ENCODE results near the gene DIPK1A.
"Not testable (repeated sequence)": the region's sequence is repeated elsewhere in the genome, so short reads cannot be mapped to it uniquely, and the experiment has no call there.

Gene DIPK1A

GRCh38 chr1:92972409-92973129 is 11.3 kb upstream of the DIPK1A start:
- no peak overlapping the region for H2BK12ac ChIP-seq (ENCODE audit: low read length)
- H3K79me1 ChIP-seq (ENCODE audit: low read length), result no peaks in the 10 kb centered on the region
- no peak overlapping the region for H3K9ac ChIP-seq (ENCODE audit: low read length)
- no peaks in the 10 kb centered on the region for H3K36me3 ChIP-seq (ENCODE audit: control insufficient read depth in 1 of 2, insufficient read depth in 2 of 2, low read length in 2 of 2)
- H3K4me2 ChIP-seq (ENCODE audit: low read length), result no peak overlapping the region
- H4K91ac ChIP-seq (ENCODE audit: low read depth, low read length), result no peak overlapping the region
- no peak overlapping the region for H3K4ac ChIP-seq (ENCODE audit: low read depth, low read length)
- no peak overlapping the region for H2BK120ac ChIP-seq (ENCODE audit: insufficient read depth, low read length, poor library complexity)
- H3K9me3 ChIP-seq (ENCODE audit: insufficient read depth, low read depth, low read length), result no peaks in the 10 kb centered on the region
- H2AK5ac ChIP-seq (ENCODE audit: low read length), result no peak overlapping the region
- no CpG with 5 or more reads among the region's 1 CpG for WGBS (ENCODE audit: extremely low coverage, insufficient coverage, insufficient read length)
- H4K8ac ChIP-seq (ENCODE audit: low read depth, low read length), result no peak overlapping the region
- H3K18ac ChIP-seq (ENCODE audit: low read length), result no peak overlapping the region
- no peak overlapping the region for H2AFZ ChIP-seq (ENCODE audit: insufficient read depth, low read length, poor library complexity)
- no peak for DNase-seq
- no peak overlapping the region for H3K23ac ChIP-seq (ENCODE audit: low read length)
- H2BK5ac ChIP-seq (ENCODE audit: low read depth, low read length, poor library complexity), result no peak overlapping the region
- H3K4me1 ChIP-seq (ENCODE audit: control insufficient read depth in 1 of 2, insufficient read depth in 2 of 2, low read length in 2 of 2), result no peaks in the 10 kb centered on the region
- no peak overlapping the region for H3K14ac ChIP-seq (ENCODE audit: low read length)
- no peak overlapping the region for H3K4me3 ChIP-seq (ENCODE audit: low read depth, low read length)
- H4K12ac ChIP-seq (ENCODE audit: low read depth, low read length), result no peak overlapping the region
- no peak overlapping the region for H3K27ac ChIP-seq (ENCODE audit: low read depth, low read length)
- no peaks in the 10 kb centered on the region for H3K27me3 ChIP-seq (ENCODE audit: insufficient read depth, low read length)
- no peaks in the 10 kb centered on the region for H3K79me2 ChIP-seq (ENCODE audit: control insufficient read depth, insufficient read depth, low read length, poor library complexity)

- H3K23ac ChIP-seq (ENCODE audit: low read length); H3K4me3 ChIP-seq (ENCODE audit: low read depth, low read length); H4K8ac ChIP-seq (ENCODE audit: low read depth, low read length); H2BK120ac ChIP-seq (ENCODE audit: insufficient read depth, low read length, poor library complexity); DNase-seq; H3K27ac ChIP-seq (ENCODE audit: low read depth, low read length); H2BK12ac ChIP-seq (ENCODE audit: low read length); H3K14ac ChIP-seq (ENCODE audit: low read length); H3K27me3 ChIP-seq (ENCODE audit: insufficient read depth, low read length); H3K36me3 ChIP-seq (ENCODE audit: control insufficient read depth in 1 of 2, insufficient read depth in 2 of 2, low read length in 2 of 2); H3K9me3 ChIP-seq (ENCODE audit: insufficient read depth, low read depth, low read length); H3K4me2 ChIP-seq (ENCODE audit: low read length); H2AFZ ChIP-seq (ENCODE audit: insufficient read depth, low read length, poor library complexity); H4K91ac ChIP-seq (ENCODE audit: low read depth, low read length); H3K9ac ChIP-seq (ENCODE audit: low read length); H2BK5ac ChIP-seq (ENCODE audit: low read depth, low read length, poor library complexity); H3K4me1 ChIP-seq (ENCODE audit: control insufficient read depth in 1 of 2, insufficient read depth in 2 of 2, low read length in 2 of 2); H3K18ac ChIP-seq (ENCODE audit: low read length); H3K79me1 ChIP-seq (ENCODE audit: low read length); H3K4ac ChIP-seq (ENCODE audit: low read depth, low read length); H3K79me2 ChIP-seq (ENCODE audit: control insufficient read depth, insufficient read depth, low read length, poor library complexity); H4K12ac ChIP-seq (ENCODE audit: low read depth, low read length); H2AK5ac ChIP-seq (ENCODE audit: low read length): not testable (repeated sequence)
- no CpG with 5 or more reads among the region's 6 CpGs for WGBS (ENCODE audit: extremely low coverage, insufficient coverage, insufficient read length)
Observed at GRCh38 chr1:92971932-92972331, 10.7 kb upstream of the DIPK1A start.

- H3K27me3 ChIP-seq (ENCODE audit: insufficient read depth, low read length), result no peaks in the 10 kb centered on the region
- no peak overlapping the region for H2BK12ac ChIP-seq (ENCODE audit: low read length)
- DNase-seq, result no peak
- H4K12ac ChIP-seq (ENCODE audit: low read depth, low read length), result no peak overlapping the region
- H3K23ac ChIP-seq (ENCODE audit: low read length), result no peak overlapping the region
- no CpG with 5 or more reads among the region's 7 CpGs for WGBS (ENCODE audit: extremely low coverage, insufficient coverage, insufficient read length)
- no peak overlapping the region for H2BK5ac ChIP-seq (ENCODE audit: low read depth, low read length, poor library complexity)
- no peak overlapping the region for H3K18ac ChIP-seq (ENCODE audit: low read length)
- no peaks in the 10 kb centered on the region for H3K36me3 ChIP-seq (ENCODE audit: control insufficient read depth in 1 of 2, insufficient read depth in 2 of 2, low read length in 2 of 2)
- no peak overlapping the region for H3K4ac ChIP-seq (ENCODE audit: low read depth, low read length)
- no peak overlapping the region for H4K91ac ChIP-seq (ENCODE audit: low read depth, low read length)
- H3K4me1 ChIP-seq (ENCODE audit: control insufficient read depth in 1 of 2, insufficient read depth in 2 of 2, low read length in 2 of 2), result no peaks in the 10 kb centered on the region
- no peak overlapping the region for H3K4me3 ChIP-seq (ENCODE audit: low read depth, low read length)
- H2AK5ac ChIP-seq (ENCODE audit: low read length), result no peak overlapping the region
- H2BK120ac ChIP-seq (ENCODE audit: insufficient read depth, low read length, poor library complexity), result no peak overlapping the region
- H4K8ac ChIP-seq (ENCODE audit: low read depth, low read length), result no peak overlapping the region
- H2AFZ ChIP-seq (ENCODE audit: insufficient read depth, low read length, poor library complexity), result no peak overlapping the region
- H3K4me2 ChIP-seq (ENCODE audit: low read length), result no peak overlapping the region
- no peaks in the 10 kb centered on the region for H3K79me1 ChIP-seq (ENCODE audit: low read length)
- no peak overlapping the region for H3K9ac ChIP-seq (ENCODE audit: low read length)
- no peak overlapping the region for H3K27ac ChIP-seq (ENCODE audit: low read depth, low read length)
- H3K14ac ChIP-seq (ENCODE audit: low read length), result no peak overlapping the region
- no peaks in the 10 kb centered on the region for H3K9me3 ChIP-seq (ENCODE audit: insufficient read depth, low read depth, low read length)
- H3K79me2 ChIP-seq (ENCODE audit: control insufficient read depth, insufficient read depth, low read length, poor library complexity), result no peaks in the 10 kb centered on the region
Observed at GRCh38 chr1:92970990-92971689, 9.9 kb upstream of the DIPK1A start.

- no peak overlapping the region for H3K4ac ChIP-seq (ENCODE audit: low read depth, low read length)
- H2AK5ac ChIP-seq (ENCODE audit: low read length), result no peak overlapping the region
- no peak overlapping the region for H2BK5ac ChIP-seq (ENCODE audit: low read depth, low read length, poor library complexity)
- H3K79me1 ChIP-seq (ENCODE audit: low read length), result no peaks in the 10 kb centered on the region
- no peak overlapping the region for H4K12ac ChIP-seq (ENCODE audit: low read depth, low read length)
- H3K9me3 ChIP-seq (ENCODE audit: insufficient read depth, low read depth, low read length), result no peaks in the 10 kb centered on the region
- H3K18ac ChIP-seq (ENCODE audit: low read length), result no peak overlapping the region
- no peak overlapping the region for H2BK12ac ChIP-seq (ENCODE audit: low read length)
- H2BK120ac ChIP-seq (ENCODE audit: insufficient read depth, low read length, poor library complexity), result no peak overlapping the region
- no peaks in the 10 kb centered on the region for H3K79me2 ChIP-seq (ENCODE audit: control insufficient read depth, insufficient read depth, low read length, poor library complexity)
- WGBS (ENCODE audit: extremely low coverage, insufficient coverage, insufficient read length), result no CpG with 5 or more reads among the region's 3 CpGs
- H3K36me3 ChIP-seq (ENCODE audit: control insufficient read depth in 1 of 2, insufficient read depth in 2 of 2, low read length in 2 of 2), result no peaks in the 10 kb centered on the region
- no peaks in the 10 kb centered on the region for H3K4me1 ChIP-seq (ENCODE audit: control insufficient read depth in 1 of 2, insufficient read depth in 2 of 2, low read length in 2 of 2)
- H3K4me2 ChIP-seq (ENCODE audit: low read length), result no peak overlapping the region
- no peak overlapping the region for H3K14ac ChIP-seq (ENCODE audit: low read length)
- no peak overlapping the region for H3K23ac ChIP-seq (ENCODE audit: low read length)
- no peak overlapping the region for H2AFZ ChIP-seq (ENCODE audit: insufficient read depth, low read length, poor library complexity)
- no peak overlapping the region for H4K8ac ChIP-seq (ENCODE audit: low read depth, low read length)
- H3K27ac ChIP-seq (ENCODE audit: low read depth, low read length), result no peak overlapping the region
- DNase-seq, result no peak
- H3K4me3 ChIP-seq (ENCODE audit: low read depth, low read length), result no peak overlapping the region
- H4K91ac ChIP-seq (ENCODE audit: low read depth, low read length), result no peak overlapping the region
- no peaks in the 10 kb centered on the region for H3K27me3 ChIP-seq (ENCODE audit: insufficient read depth, low read length)
- H3K9ac ChIP-seq (ENCODE audit: low read length), result no peak overlapping the region
Observed at GRCh38 chr1:92969517-92969916, 8.3 kb upstream of the DIPK1A start.
